IMR-90 (cell line): ENCODE data around the gene KIAA0408. TPM values are rescaled to one million over a fixed set of nuclear protein-coding genes. Genes with fewer than 3 reads are reported as not detected.

Experiments used
- ATAC-seq: fragments of 200-7000 bp; cut with Tn5 transposase; 2 replicates; pipeline ENCODE4 v1.9.1; 2020; ENCODE audit warnings: low read depth, mild to moderate bottlenecking, moderate library complexity
- BruUV-seq: library from RNA; stranded (reverse); fragments of 400-500 nt; replicated peaks from 2 replicates; lab custom pipeline; 2021; lab: Mats Ljungman, UMichigan
- CTCF ChIA-PET: fragments of 300-600 bp; formaldehyde crosslinking; extraction: SDS; loops from one replicate; lab custom pipeline; 2021; ENCODE audit warnings: antibody characterized with exemption; lab: Yijun Ruan, JAX
- POLR2A ChIA-PET: fragments of 300-600 bp; sonication (Branson Sonifier 250); formaldehyde crosslinking; loops from one replicate; lab custom pipeline; 2022; ENCODE audit warnings: antibody characterized with exemption; ENCODE audit not compliant: unreplicated experiment; lab: Charles Lee
- DNase-seq: peaks from one replicate; pipeline ENCODE4 v3.0.0; 2013
- H2AFZ ChIP-seq: replicated peaks from 2 replicates; pipeline ENCODE3; 2013; ENCODE audit warnings: low read length, mild to moderate bottlenecking; ENCODE audit not compliant: poor library complexity
- H2AK5ac ChIP-seq: 2 replicates; pipeline ENCODE4 v1.6.1; 2013; ENCODE audit warnings: low read depth, low read length, inconsistent platforms
- H2AK9ac ChIP-seq: replicated peaks from 2 replicates; pipeline ENCODE3; 2013; ENCODE audit warnings: mild to moderate bottlenecking, low read depth, low read length, moderate library complexity; ENCODE audit not compliant: poor library complexity
- H2BK120ac ChIP-seq: 2 replicates; pipeline ENCODE4 v1.6.1; 2013; ENCODE audit warnings: low read depth, low read length, inconsistent platforms
- H2BK15ac ChIP-seq: 3 replicates; pipeline ENCODE4 v1.6.1; 2013; ENCODE audit warnings: low read depth, low read length, inconsistent platforms
- H2BK20ac ChIP-seq: 2 replicates; pipeline ENCODE4 v1.6.1; 2013; ENCODE audit warnings: low read depth, mild to moderate bottlenecking, inconsistent platforms, low read length, moderate library complexity
- H2BK5ac ChIP-seq: 2 replicates; pipeline ENCODE4 v1.6.1; 2013; ENCODE audit warnings: mild to moderate bottlenecking, low read depth, low read length, inconsistent platforms; ENCODE audit not compliant: poor library complexity, severe bottlenecking
- H3K14ac ChIP-seq: replicated peaks from 2 replicates; pipeline ENCODE4 v1.6.1; 2013; ENCODE audit warnings: low read depth, low read length, inconsistent platforms
- H3K18ac ChIP-seq: 2 replicates; pipeline ENCODE4 v1.6.1; 2013; ENCODE audit warnings: low read depth, low read length, control low read depth
- H3K23ac ChIP-seq: 2 replicates; pipeline ENCODE4 v1.6.1; 2013; ENCODE audit warnings: low read depth, low read length, inconsistent platforms
- H3K27ac ChIP-seq: 2 replicates; pipeline ENCODE4 v1.5.1; 2013; ENCODE audit warnings: mild to moderate bottlenecking, control low read depth, low read length; ENCODE audit not compliant: insufficient read depth
- H3K27me3 ChIP-seq: 2 replicates; pipeline ENCODE4 v1.6.1; 2013; ENCODE audit warnings: low read length; ENCODE audit not compliant: control insufficient read depth, insufficient read depth
- H3K36me3 ChIP-seq: 2 replicates; pipeline ENCODE4 v1.6.1; 2013; ENCODE audit warnings: low read length, mixed read lengths; ENCODE audit not compliant: control insufficient read depth, insufficient read depth
- H3K4ac ChIP-seq: 2 replicates; pipeline ENCODE4 v1.6.1; 2013; ENCODE audit warnings: low read depth, low read length, inconsistent platforms
- H3K4me1 ChIP-seq: 2 replicates; pipeline ENCODE4 v1.6.1; 2013; ENCODE audit warnings: low read length, mixed read lengths; ENCODE audit not compliant: control insufficient read depth, insufficient read depth
- H3K4me2 ChIP-seq: 2 replicates; pipeline ENCODE4 v1.6.1; 2013; ENCODE audit warnings: low read depth, mild to moderate bottlenecking, control low read depth, low read length, moderate library complexity
- H3K4me3 ChIP-seq: 2 replicates; pipeline ENCODE4 v1.5.1; 2013; ENCODE audit warnings: low read depth, mild to moderate bottlenecking, control low read depth, low read length, moderate library complexity; ENCODE audit not compliant: insufficient read depth
- H3K56ac ChIP-seq: 2 replicates; pipeline ENCODE4 v1.6.1; 2013; ENCODE audit warnings: low read length, inconsistent platforms; ENCODE audit not compliant: insufficient read depth; ENCODE audit errors: extremely low read depth
- H3K79me1 ChIP-seq, 2 experiments: 2 replicates each; pipeline ENCODE4 v1.6.1; 2013; ENCODE audit warnings: low read length in 2 of 2, inconsistent platforms in 1 of 2, low read depth in 1 of 2
- H3K9ac ChIP-seq: 2 replicates; pipeline ENCODE4 v1.6.1; 2013; ENCODE audit warnings: low read depth, low read length, control low read depth
- H3K9me1 ChIP-seq: 2 replicates; pipeline ENCODE4 v1.6.1; 2013; ENCODE audit warnings: low read length, inconsistent platforms; ENCODE audit not compliant: insufficient read depth
- H3K9me3 ChIP-seq: 2 replicates; pipeline ENCODE4 v1.6.1; 2013; ENCODE audit warnings: low read length; ENCODE audit not compliant: control insufficient read depth, insufficient read depth
- H4K20me1 ChIP-seq: 2 replicates; pipeline ENCODE4 v1.6.1; 2013; ENCODE audit warnings: low read length, inconsistent platforms; ENCODE audit not compliant: insufficient read depth
- H4K5ac ChIP-seq: 2 replicates; pipeline ENCODE4 v1.6.1; 2013; ENCODE audit warnings: mild to moderate bottlenecking, low read depth, low read length, control low read depth
- H4K8ac ChIP-seq, 2 experiments: 2 replicates each; pipeline ENCODE4 v1.6.1; 2013; ENCODE audit warnings: low read depth in 2 of 2, low read length in 2 of 2, control low read depth in 1 of 2, inconsistent platforms in 1 of 2
- H4K91ac ChIP-seq: 2 replicates; pipeline ENCODE4 v1.6.1; 2013; ENCODE audit warnings: low read depth, low read length, inconsistent platforms; ENCODE audit not compliant: insufficient read depth
- BHLHE40 ChIP-seq: fragments of 150-350 bp; IDR thresholded peaks from 2 replicates; pipeline ENCODE4 v1.6.1; 2016; ENCODE audit warnings: mild to moderate bottlenecking, low read depth, low read length
- CEBPB ChIP-seq: IDR thresholded peaks from 2 replicates; pipeline ENCODE4 v1.6.1; 2012; ENCODE audit warnings: low read depth, low read length, improper control_type of control experiment
- CHD1 ChIP-seq: IDR thresholded peaks from 2 replicates; pipeline ENCODE4 v1.6.1; 2012; ENCODE audit warnings: low read depth, low read length, improper control_type of control experiment
- FOS ChIP-seq: fragments of 150-350 bp; IDR thresholded peaks from 2 replicates; pipeline ENCODE4 v1.6.1; 2016; ENCODE audit warnings: low read depth, low read length
- MAZ ChIP-seq: IDR thresholded peaks from 2 replicates; pipeline ENCODE4 v1.6.1; 2012; ENCODE audit warnings: low read depth, mild to moderate bottlenecking, low read length, improper control_type of control experiment, moderate library complexity, borderline replicate concordance
- POLR2A ChIP-seq: IDR thresholded peaks from 2 replicates; pipeline ENCODE4 v1.6.1; 2012; ENCODE audit warnings: mild to moderate bottlenecking, low read depth, low read length
- RCOR1 ChIP-seq: IDR thresholded peaks from 2 replicates; pipeline ENCODE4 v1.6.1; 2012; ENCODE audit warnings: mild to moderate bottlenecking, low read length, improper control_type of control experiment; ENCODE audit not compliant: insufficient replicate concordance
- RFX5 ChIP-seq: IDR thresholded peaks from 2 replicates; pipeline ENCODE4 v1.8.0; 2012; ENCODE audit warnings: low read depth, mild to moderate bottlenecking, low read length, moderate library complexity
- SMC3 ChIP-seq: fragments of 150-350 bp; IDR thresholded peaks from 2 replicates; pipeline ENCODE4 v1.6.1; 2016; ENCODE audit warnings: low read depth, mild to moderate bottlenecking, antibody characterized with exemption, low read length, moderate library complexity
- USF2 ChIP-seq: fragments of 150-350 bp; IDR thresholded peaks from 2 replicates; pipeline ENCODE4 v1.6.1; 2017; ENCODE audit warnings: mild to moderate bottlenecking, antibody characterized with exemption, low read length, low read depth
- WGBS, 2 experiments: methylation state at CpG; one replicate each; pipeline versions ENCODE4 v1.1.5 to v1.1.7; 2013; ENCODE audit warnings: missing lambda C conversion rate in 2 of 2; ENCODE audit not compliant: insufficient read length in 1 of 2; ENCODE audit errors: extremely low coverage in 2 of 2; 5-methylcytosine and 5-hydroxymethylcytosine counted together
- dilution Hi-C: fragments of 300-500 bp; cut with HindIII; formaldehyde crosslinking; loops from one replicate; pipeline ENCODE4 v1.14.3; 2018; ENCODE audit warnings: low sequenced_read_pairs; ENCODE audit not compliant: unreplicated experiment
- in situ Hi-C: fragments of 300-500 bp; cut with MboI; formaldehyde crosslinking; loops from 3 replicates; pipeline ENCODE4 v1.14.3; 2019; ENCODE audit warnings: low sequenced_read_pairs, inconsistent platforms, mixed read lengths
- intact Hi-C: fragments of 100-400 bp; cut with micrococcal nuclease; formaldehyde crosslinking; loops from 2 replicates; pipeline ENCODE4 v1.10.0; 2022
- polyA plus RNA-seq, 3 experiments: library from polyadenylated mRNA; depleted of rRNA; stranded (reverse); fragments of >200 nt; gene quantifications; 2 replicates each; pipeline ENCODE4 v1.2.3, GENCODE V29; 2012; ENCODE audit warnings: low replicate concordance in 1 of 3
- total RNA-seq: library from RNA; depleted of rRNA; stranded (reverse); fragments of >200 nt; gene quantifications from 2 replicates; pipeline ENCODE4 v1.2.3, GENCODE V29; 2012
- TF ChIP-seq, protein P1 (sequence below): fragments of 150-350 bp; IDR thresholded peaks from 2 replicates; pipeline ENCODE4 v1.6.1; 2016; ENCODE audit warnings: low read depth, mild to moderate bottlenecking, low read length, moderate library complexity, borderline replicate concordance
- TF ChIP-seq, protein P2 (sequence below): conservative IDR thresholded peaks from 2 replicates; pipeline ENCODE4 v1.5.1; 2012; ENCODE audit warnings: mild to moderate bottlenecking, low read depth, low read length, improper control_type of control experiment

Gene KIAA0408
- total and polyA plus RNA-seq, 2 of the 4 experiments (the other 2 are of a cell fraction): 0.90 to 2.9 TPM

- H4K20me1 ChIP-seq: no peaks in the 10 kb centered on the region
- CTCF ChIA-PET: interaction anchor here (1.8 kb wide), 1 partner anchor 27 kb away, joined by 9 read pairs; no protein-coding TSS in a partner anchor
- POLR2A ChIA-PET: no interaction called here
- in situ Hi-C loops: no loop called here
- no peak overlapping the region for H3K9ac ChIP-seq
- H3K4me1 ChIP-seq: no peaks in the 10 kb centered on the region
- DNase-seq: no peak
- no CpG with 5 or more reads among the region's 1 CpG for WGBS, 2 experiments
- no peak overlapping the region for H2AFZ ChIP-seq
- H3K27ac ChIP-seq: no peak overlapping the region
- dilution Hi-C loops: no loop called here
- no peak overlapping the region for H4K5ac ChIP-seq
- intact Hi-C loops: no loop called here
- H4K91ac ChIP-seq: no peak overlapping the region
- no peaks in the 10 kb centered on the region for H3K36me3 ChIP-seq
- no peak overlapping the region for H3K23ac ChIP-seq
- no peak overlapping the region for H3K18ac ChIP-seq
- H3K79me1 ChIP-seq: no peaks in the 10 kb centered on the region
- no peaks in the 10 kb centered on the region for H3K9me1 ChIP-seq
- H2AK5ac ChIP-seq: no peak overlapping the region
- no peaks in the 10 kb centered on the region for H3K27me3 ChIP-seq
- TF ChIP-seq SMC3 (no peak), RFX5 (no peak), POLR2A (no peak), MAZ (no peak), CEBPB (no peak), CHD1 (no peak), BHLHE40 (no peak), FOS (no peak), USF2 (no peak), RCOR1 (no peak)
- TF ChIP-seq, protein P1, sequence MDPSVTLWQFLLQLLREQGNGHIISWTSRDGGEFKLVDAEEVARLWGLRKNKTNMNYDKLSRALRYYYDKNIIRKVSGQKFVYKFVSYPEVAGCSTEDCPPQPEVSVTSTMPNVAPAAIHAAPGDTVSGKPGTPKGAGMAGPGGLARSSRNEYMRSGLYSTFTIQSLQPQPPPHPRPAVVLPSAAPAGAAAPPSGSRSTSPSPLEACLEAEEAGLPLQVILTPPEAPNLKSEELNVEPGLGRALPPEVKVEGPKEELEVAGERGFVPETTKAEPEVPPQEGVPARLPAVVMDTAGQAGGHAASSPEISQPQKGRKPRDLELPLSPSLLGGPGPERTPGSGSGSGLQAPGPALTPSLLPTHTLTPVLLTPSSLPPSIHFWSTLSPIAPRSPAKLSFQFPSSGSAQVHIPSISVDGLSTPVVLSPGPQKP: no peak
- TF ChIP-seq, protein P2, sequence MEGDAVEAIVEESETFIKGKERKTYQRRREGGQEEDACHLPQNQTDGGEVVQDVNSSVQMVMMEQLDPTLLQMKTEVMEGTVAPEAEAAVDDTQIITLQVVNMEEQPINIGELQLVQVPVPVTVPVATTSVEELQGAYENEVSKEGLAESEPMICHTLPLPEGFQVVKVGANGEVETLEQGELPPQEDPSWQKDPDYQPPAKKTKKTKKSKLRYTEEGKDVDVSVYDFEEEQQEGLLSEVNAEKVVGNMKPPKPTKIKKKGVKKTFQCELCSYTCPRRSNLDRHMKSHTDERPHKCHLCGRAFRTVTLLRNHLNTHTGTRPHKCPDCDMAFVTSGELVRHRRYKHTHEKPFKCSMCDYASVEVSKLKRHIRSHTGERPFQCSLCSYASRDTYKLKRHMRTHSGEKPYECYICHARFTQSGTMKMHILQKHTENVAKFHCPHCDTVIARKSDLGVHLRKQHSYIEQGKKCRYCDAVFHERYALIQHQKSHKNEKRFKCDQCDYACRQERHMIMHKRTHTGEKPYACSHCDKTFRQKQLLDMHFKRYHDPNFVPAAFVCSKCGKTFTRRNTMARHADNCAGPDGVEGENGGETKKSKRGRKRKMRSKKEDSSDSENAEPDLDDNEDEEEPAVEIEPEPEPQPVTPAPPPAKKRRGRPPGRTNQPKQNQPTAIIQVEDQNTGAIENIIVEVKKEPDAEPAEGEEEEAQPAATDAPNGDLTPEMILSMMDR: no peak
- no TSS peak for BruUV-seq
- no peak overlapping the region for H2BK15ac ChIP-seq
- no peak overlapping the region for H2BK120ac ChIP-seq
- no peak overlapping the region for H3K4ac ChIP-seq
- H4K8ac ChIP-seq: no peak overlapping the region
- no peaks in the 10 kb centered on the region for H3K9me3 ChIP-seq
- no peak for ATAC-seq
- H2AK9ac ChIP-seq: no peak overlapping the region
- H3K14ac ChIP-seq: no peak overlapping the region
- H2BK5ac ChIP-seq: no peak overlapping the region
- H3K56ac ChIP-seq: no peak overlapping the region
- H3K4me2 ChIP-seq: no peak overlapping the region
- H2BK20ac ChIP-seq: no peak overlapping the region
- no peak overlapping the region for H3K4me3 ChIP-seq
These were observed 30.1 kb upstream of the KIAA0408 start for GRCh38 chr6:127489248-127489647.
